ENCODE results near the gene MCM8.

The MCM8 gene

GRCh38 chr20:6014017-6014416, 63.6 kb downstream of the MCM8 start:
- TF ChIP-seq, protein P1, sequence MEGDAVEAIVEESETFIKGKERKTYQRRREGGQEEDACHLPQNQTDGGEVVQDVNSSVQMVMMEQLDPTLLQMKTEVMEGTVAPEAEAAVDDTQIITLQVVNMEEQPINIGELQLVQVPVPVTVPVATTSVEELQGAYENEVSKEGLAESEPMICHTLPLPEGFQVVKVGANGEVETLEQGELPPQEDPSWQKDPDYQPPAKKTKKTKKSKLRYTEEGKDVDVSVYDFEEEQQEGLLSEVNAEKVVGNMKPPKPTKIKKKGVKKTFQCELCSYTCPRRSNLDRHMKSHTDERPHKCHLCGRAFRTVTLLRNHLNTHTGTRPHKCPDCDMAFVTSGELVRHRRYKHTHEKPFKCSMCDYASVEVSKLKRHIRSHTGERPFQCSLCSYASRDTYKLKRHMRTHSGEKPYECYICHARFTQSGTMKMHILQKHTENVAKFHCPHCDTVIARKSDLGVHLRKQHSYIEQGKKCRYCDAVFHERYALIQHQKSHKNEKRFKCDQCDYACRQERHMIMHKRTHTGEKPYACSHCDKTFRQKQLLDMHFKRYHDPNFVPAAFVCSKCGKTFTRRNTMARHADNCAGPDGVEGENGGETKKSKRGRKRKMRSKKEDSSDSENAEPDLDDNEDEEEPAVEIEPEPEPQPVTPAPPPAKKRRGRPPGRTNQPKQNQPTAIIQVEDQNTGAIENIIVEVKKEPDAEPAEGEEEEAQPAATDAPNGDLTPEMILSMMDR (IDR thresholded peaks at IDR 0.05; ENCODE audit: insufficient read depth, low read length) = no peak
- TF ChIP-seq REST (IDR thresholded peaks at IDR 0.05; ENCODE audit: insufficient replicate concordance, low read depth) (no peak), POLR2AphosphoS5 (IDR thresholded peaks at IDR 0.05; ENCODE audit: low read depth) (no peak), GABPA (IDR thresholded peaks at IDR 0.05; ENCODE audit: low read depth) (no peak), SPI1 (IDR thresholded peaks at IDR 0.05; ENCODE audit: borderline replicate concordance, low read depth) (no peak)
- DNase-seq (ENCODE audit: low read depth in 1 of 2, low spot score in 1 of 2) = no peak
- no peak overlapping the region for H3K4me3 ChIP-seq (replicated peaks; ENCODE audit: insufficient read depth, low read length)
- no peaks in the 10 kb centered on the region for H3K27me3 ChIP-seq (ENCODE audit: insufficient read depth, poor library complexity, severe bottlenecking)
- no peak overlapping the region for H3K27ac ChIP-seq (replicated peaks)

- TF ChIP-seq GABPA (IDR thresholded peaks at IDR 0.05; ENCODE audit: low read depth) (no peak), POLR2AphosphoS5 (IDR thresholded peaks at IDR 0.05; ENCODE audit: low read depth) (no peak), REST (IDR thresholded peaks at IDR 0.05; ENCODE audit: insufficient replicate concordance, low read depth) (no peak), SPI1 (IDR thresholded peaks at IDR 0.05; ENCODE audit: borderline replicate concordance, low read depth) (no peak)
- TF ChIP-seq, protein P1 (IDR thresholded peaks at IDR 0.05; ENCODE audit: insufficient read depth, low read length) = no peak
- no peak overlapping the region for H3K4me3 ChIP-seq (replicated peaks; ENCODE audit: insufficient read depth, low read length)
- no peak for DNase-seq (ENCODE audit: low read depth in 1 of 2, low spot score in 1 of 2)
- H3K27ac ChIP-seq (replicated peaks) = no peak overlapping the region
- H3K27me3 ChIP-seq (ENCODE audit: insufficient read depth, poor library complexity, severe bottlenecking) = no peaks in the 10 kb centered on the region
Measured at GRCh38 chr20:6014957-6015356, 64.5 kb downstream of the MCM8 start.

GRCh38 chr20:6017467-6017866, 67.0 kb downstream of the MCM8 start:
- no peak for TF ChIP-seq REST (IDR thresholded peaks at IDR 0.05; ENCODE audit: insufficient replicate concordance, low read depth)
- TF ChIP-seq SPI1 (IDR thresholded peaks at IDR 0.05; ENCODE audit: borderline replicate concordance, low read depth) = no peak
- TF ChIP-seq, protein P1 (IDR thresholded peaks at IDR 0.05; ENCODE audit: insufficient read depth, low read length) = no peak
- no peak for TF ChIP-seq GABPA (IDR thresholded peaks at IDR 0.05; ENCODE audit: low read depth)
- no peak for TF ChIP-seq POLR2AphosphoS5 (IDR thresholded peaks at IDR 0.05; ENCODE audit: low read depth)
- Histone ChIP-seq H3K4me3 (replicated peaks; ENCODE audit: insufficient read depth, low read length) (no peak overlapping the region), H3K27ac (replicated peaks) (no peak overlapping the region), H3K27me3 (ENCODE audit: insufficient read depth, poor library complexity, severe bottlenecking) (no peaks in the 10 kb centered on the region)
- no peak for DNase-seq (ENCODE audit: low read depth in 1 of 2, low spot score in 1 of 2)

Measured in HL-60 (cell line).